ENCODE results near the gene DNAH14.
A peak's percentile ranks its signal among the peaks of the same experiment; 100 is the strongest.

DNAH14 gene

GRCh38 chr1:225413708-225414375 is 484.4 kb downstream of the DNAH14 start:
- no peak for DNase-seq

DNA sequence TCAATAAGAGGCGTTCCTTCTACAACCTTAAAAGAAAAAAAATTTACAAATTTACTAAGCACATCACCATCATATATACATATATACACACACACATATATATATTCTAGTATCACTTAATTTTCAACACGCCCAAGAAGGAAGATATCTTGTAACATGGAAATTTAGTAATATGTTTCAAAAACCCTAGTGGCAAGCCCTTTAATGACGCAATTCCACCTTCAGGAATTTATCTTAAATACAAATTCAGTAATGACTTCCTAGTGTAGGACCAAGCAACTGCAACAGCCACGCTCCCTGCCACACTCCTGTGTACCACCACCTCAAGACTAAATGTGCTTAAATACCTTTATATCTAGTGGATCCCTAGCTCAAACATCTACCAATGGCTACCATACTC is 485.8 kb downstream of the DNAH14 start:
- DNase-seq: no peak

- DNase-seq: no peak
Measured at GRCh38 chr1:225415967-225416745, 486.7 kb downstream of the DNAH14 start.

DNA sequence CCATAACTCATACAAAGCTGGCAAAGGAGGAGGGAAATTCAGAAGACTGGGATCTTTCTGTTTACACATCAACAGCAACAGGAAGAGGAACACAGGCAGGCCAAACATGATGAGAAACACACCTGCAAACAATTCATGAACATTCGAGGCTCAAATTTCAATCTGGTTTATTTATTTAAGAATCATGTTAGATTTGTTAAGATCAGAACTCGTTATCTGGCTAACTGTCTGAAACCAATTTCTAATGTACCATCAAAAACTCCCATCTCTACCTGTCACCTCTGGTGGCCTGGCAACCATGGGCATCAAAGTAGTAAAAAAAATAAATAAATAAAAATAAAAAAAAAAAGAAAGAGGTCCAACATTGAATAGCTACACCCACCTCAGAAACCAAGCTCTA is 488.6 kb downstream of the DNAH14 start:
- DNase-seq: no peak

- DNase-seq: no peak
Measured at GRCh38 chr1:225418598-225418997, 489.1 kb downstream of the DNAH14 start.

- DNase-seq: no peak
Measured at GRCh38 chr1:225422031-225422605, 492.6 kb downstream of the DNAH14 start.

- no peak for DNase-seq
Measured at GRCh38 chr1:225422795-225423517, 493.5 kb downstream of the DNAH14 start.

DNA sequence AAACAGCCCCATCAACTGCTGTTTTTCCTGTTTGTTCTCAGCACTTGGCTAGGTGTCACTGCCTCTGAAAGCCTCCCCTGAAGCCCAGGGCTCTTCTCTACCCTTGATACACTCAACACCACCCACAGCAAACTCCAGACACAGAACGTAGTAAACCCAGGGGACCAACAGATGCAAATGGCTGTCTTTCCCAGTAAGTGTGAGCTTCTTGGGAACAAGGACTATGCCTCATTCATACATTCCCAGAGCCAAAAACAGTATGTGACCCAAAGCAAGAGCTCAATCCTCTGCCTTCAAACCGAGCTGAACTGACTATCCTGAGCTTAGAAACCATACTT is 494.0 kb downstream of the DNAH14 start:
- DNase-seq: no peak

DNA sequence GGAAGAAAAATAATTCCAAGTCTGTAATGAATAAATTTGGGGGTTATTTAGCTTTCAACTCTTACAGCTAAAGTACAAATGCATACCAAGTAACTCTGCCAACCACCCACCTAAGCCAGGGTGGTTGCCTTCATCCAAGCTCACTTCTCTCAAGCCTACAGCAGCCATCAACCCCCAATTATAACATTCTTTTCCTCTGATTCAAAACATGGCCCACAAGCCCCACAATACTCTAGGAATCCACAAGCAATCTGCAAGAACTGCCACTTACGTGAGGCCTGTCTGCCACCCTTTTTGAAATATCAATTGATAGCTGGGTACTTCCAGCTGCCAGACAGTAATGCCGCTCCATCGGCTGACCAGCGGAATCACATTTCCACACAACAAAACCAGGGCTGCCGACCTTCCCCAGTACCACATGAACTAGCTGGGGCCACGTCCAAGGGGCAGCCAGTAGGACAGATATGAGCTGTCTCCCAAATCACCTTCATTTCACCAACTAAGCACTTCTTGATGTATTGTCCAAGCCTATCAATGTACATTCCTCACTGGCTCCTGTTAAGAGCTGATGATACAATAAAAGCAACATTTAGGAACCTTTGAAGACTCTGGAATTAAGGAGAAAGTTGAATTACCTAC is 495.2 kb downstream of the DNAH14 start:
- no peak for DNase-seq

DNA sequence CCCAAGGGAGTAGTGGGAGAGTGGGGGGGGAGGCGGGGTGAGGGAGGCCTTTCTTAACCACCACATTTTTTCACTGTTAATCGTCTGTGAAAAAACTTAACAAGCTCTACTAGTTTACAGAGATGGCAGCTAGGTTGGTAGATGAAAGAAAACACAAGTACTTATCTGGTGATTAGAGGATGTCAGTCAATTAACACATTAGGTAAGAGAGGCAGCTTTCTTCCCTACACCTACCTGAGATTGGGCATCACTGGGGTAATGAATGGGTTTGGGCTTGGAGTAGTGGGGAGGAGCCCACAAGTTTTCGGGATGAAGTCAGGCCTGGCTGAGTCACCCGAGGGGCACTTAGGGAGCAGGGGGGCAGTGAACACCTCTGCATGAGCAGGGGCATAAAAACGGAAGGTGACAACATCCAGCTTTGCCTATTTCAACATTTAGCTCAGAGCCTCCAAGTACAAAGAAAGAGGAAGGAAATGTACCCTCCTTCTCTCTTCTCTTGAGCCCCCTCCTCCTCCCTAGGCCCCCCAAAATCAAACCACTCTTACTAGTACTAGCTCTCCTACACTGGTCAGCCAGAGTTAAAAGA is 495.8 kb downstream of the DNAH14 start:
- DNase-seq: no peak

- DNase-seq: no peak
Measured at GRCh38 chr1:225426395-225427234, 497.1 kb downstream of the DNAH14 start.

- DNase-seq: no peak
Measured at GRCh38 chr1:225427235-225428067, 498.0 kb downstream of the DNAH14 start, which contains the start of gene LBR. Gene LBR (minus strand): TSS chr1:225428038. CDS start chr1:225424075, 3,963 bp downstream.

DNA sequence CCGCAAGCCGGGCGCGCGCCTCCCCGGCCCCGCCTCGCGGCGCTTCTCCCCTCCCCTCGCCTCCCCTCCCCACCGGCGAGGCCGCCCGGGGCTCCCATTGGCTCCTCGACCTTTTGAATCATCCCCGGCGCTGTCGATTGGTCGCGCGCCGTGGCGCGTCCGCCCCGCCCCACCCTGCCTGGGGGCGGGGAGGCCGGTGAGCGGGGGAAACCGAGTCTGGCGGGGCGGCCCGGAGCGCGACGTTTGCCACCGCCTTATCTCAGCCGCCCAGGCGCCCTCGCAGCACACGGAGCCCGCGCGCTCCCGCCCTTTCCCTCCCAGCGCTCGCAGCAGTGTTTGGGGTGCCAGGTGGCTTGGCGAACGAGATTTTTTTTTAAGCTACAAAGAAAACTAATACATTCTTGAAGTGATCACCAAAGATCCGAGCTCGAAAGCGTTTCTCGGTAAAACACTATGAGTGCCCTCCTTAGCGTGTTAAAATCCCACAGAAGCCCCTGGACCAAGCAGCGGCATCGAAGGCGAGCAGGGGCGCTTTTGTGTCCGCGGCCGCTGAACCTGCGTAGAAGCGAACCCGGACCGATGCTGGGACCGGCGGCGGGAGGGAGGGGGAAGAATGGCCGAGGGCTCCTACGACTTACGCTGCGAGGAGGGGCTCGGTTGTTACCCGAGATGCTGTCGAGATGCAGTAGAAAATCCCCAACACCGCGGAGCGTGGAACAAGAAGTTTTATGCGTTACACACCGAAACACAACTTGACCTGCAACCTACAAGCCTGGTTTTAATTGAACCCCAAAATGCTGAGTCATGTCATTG is 498.8 kb downstream of the DNAH14 start:
- peak; percentile 98 for DNase-seq

DNA sequence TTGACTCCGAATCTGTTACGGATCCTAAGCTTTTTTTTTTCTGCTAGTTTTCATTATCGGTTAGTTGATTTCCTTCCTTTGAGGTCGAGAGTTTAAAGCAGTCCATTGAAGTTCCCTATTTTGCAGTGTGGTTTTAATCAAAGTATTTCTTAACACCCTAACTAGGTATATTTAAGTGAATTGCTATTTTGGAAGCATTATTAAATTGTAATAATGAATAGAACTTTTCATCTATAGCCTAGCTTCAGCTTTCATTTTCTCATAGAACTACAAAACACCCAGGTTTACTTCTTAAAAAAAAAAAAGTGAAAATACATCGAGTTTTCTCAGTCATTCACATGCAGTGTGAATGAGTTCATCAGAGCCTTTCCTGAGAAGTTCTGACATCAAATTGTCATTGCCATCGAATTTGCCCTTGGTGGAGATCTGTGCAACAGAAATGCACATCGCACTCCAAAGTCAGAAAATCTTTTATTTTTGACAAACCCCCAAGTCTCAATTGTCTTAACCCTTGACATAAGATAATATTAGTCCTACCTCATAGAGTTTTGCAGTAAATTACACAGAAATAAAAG is 499.5 kb downstream of the DNAH14 start:
- DNase-seq: no peak

- DNase-seq: no peak
Measured at GRCh38 chr1:225430301-225430700, 500.8 kb downstream of the DNAH14 start.

GRCh38 chr1:225431081-225431863 is 501.8 kb downstream of the DNAH14 start:
- no peak for DNase-seq

GRCh38 chr1:225434046-225434445 is 504.6 kb downstream of the DNAH14 start:
- DNase-seq: no peak

GRCh38 chr1:225435076-225435475 is 505.6 kb downstream of the DNAH14 start:
- DNase-seq: no peak

- no peak for DNase-seq
Measured at GRCh38 chr1:225435487-225435886, 506.0 kb downstream of the DNAH14 start.

Measured in NCI-H774 (cell line).